Body of pancreas (tissue), 4 donors: Measurements from ENCODE around the gene GNAT3. TPM values are rescaled to one million over a fixed set of nuclear protein-coding genes. Genes with fewer than 3 reads are reported as not detected.

Experiments used
- ATAC-seq: fragments of 150-250 bp; one replicate; pipeline ENCODE4 v1.9.1; 2016
- DNase-seq, 4 donors: peaks; one replicate each; pipeline ENCODE4 v3.0.0-alpha.2; 2019
- H3K27ac ChIP-seq, 4 donors: fragments of 200-600 bp; sonication (generic); 1 replicate in 3 of 4; 2 replicates in 1 of 4; pipeline versions ENCODE4 v1.5.1 to v1.6.1; 2016 to 2019; ENCODE audit warnings: mild to moderate bottlenecking in 1 of 4, mixed read lengths in 1 of 4, moderate library complexity in 1 of 4
- H3K27me3 ChIP-seq, 2 donors: fragments of 200-600 bp; sonication (generic); one replicate each; pipeline ENCODE4 v1.6.0; 2016; ENCODE audit warnings: mild to moderate bottlenecking in 1 of 2
- H3K36me3 ChIP-seq, 2 donors: fragments of 200-600 bp; sonication (generic); replicated peaks in 1 of 2; 2 replicates each; pipeline ENCODE4 v1.5.1; 2016; ENCODE audit warnings: low read depth in 2 of 2; ENCODE audit not compliant: insufficient read depth in 1 of 2
- H3K4me1 ChIP-seq: fragments of 200-600 bp; sonication (generic); one replicate; pipeline ENCODE4 v1.6.0; 2016
- H3K4me3 ChIP-seq, 2 donors: fragments of 200-600 bp; sonication (generic); 1 replicate in 1 of 2; 2 replicates in 1 of 2; pipeline ENCODE4 v1.5.1; 2016 to 2019
- H3K9me3 ChIP-seq, 3 donors: fragments of 200-600 bp; sonication (generic); 1 replicate in 2 of 3; 2 replicates in 1 of 3; pipeline ENCODE4 v1.5.1; 2016
- CTCF ChIP-seq, 7 experiments: fragments of 450-650 bp in 4 of 7; fragments of 200-600 bp in 3 of 7; sonication (generic) in 3 of 7; IDR thresholded peaks; one replicate each; pipeline ENCODE4 v1.5.1; 2016 to 2019; ENCODE audit warnings: antibody characterized with exemption in 7 of 7
- POLR2A ChIP-seq, 3 donors: fragments of 450-650 bp; IDR thresholded peaks; one replicate each; pipeline ENCODE4 v1.6.1; 2016; ENCODE audit warnings: antibody characterized with exemption in 3 of 3, mild to moderate bottlenecking in 2 of 3
- WGBS, 2 donors: methylation state at CpG; one replicate each; pipeline ENCODE4 v1.1.5; 2017; 5-methylcytosine and 5-hydroxymethylcytosine counted together
- intact Hi-C: fragments of 100-400 bp; cut with DNase I; formaldehyde crosslinking; loops from one replicate; pipeline ENCODE4 v1.15.1; 2023
- total RNA-seq, 2 donors: library from RNA; depleted of rRNA; stranded (reverse); fragments of >200 nt; gene quantifications; one replicate each; pipeline ENCODE4 v1.1.0, GENCODE V29; 2016

Gene GNAT3
- total RNA-seq, 2 donors from 2014 or later, result 0.26 TPM; not detected in 1

DNA sequence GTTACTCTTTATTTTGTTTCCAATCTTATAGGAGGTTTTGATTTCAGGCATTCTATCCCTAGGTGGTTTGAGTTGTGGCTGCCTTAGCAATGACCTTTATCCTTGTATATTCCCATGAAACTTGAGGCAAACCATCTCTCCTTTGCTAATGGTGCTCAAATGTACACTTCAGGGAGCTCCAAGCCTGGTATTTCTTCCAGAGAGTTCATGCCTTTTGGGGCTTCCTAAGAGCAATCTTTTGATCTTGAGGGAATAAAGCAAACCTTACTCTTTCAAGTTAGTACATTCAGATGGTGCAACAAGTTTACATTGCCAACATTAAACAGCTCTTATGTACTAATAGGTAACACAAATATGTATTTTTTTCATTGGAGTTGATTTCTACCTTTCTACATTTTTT lies 3.4 kb upstream of the GNAT3 start:
- H3K36me3 ChIP-seq, result no peaks in the 10 kb centered on the region
- no peaks in the 10 kb centered on the region for H3K27me3 ChIP-seq
- H3K4me1 ChIP-seq, result peaks cover 15% of the 10 kb centered on the region
- no peak for DNase-seq
- H3K4me3 ChIP-seq, result no peak overlapping the region
- no peak overlapping the region for H3K27ac ChIP-seq
- no peaks in the 10 kb centered on the region for H3K9me3 ChIP-seq
- no peak for TF ChIP-seq CTCF (IDR thresholded peaks at IDR 0.05)
- no peak for TF ChIP-seq POLR2A (IDR thresholded peaks at IDR 0.05)
- intact Hi-C loops, result no loop called here
- ATAC-seq, result no peak

DNA sequence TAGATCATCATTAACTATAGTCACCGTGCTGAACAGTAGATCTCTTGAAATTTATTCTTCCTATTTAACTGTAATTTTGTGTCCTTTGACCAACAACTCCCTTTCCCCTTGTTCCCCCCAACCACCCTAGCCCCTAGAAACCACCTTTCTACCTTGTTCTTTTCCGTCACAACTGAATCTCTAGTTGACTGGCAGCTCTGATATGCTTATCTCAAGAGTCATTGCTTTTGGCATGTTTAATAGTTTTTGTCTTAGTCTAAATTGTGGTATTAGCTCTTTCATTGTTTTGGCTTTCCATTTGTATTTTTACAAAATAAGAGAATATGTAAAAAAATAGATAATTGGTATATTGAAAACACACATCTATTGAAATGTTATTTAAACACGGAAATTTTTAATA lies 1.8 kb downstream of the GNAT3 start:
- H3K27ac ChIP-seq, result no peak overlapping the region
- 65 to 74% methylated on average over 3 of the region's 3 CpGs for WGBS, 2 donors
- ATAC-seq, result no peak

GRCh38 chr7:80508440-80508839 lies 3.4 kb downstream of the GNAT3 start:
- Histone ChIP-seq H3K27ac (no peak overlapping the region), H3K27me3 (no peaks in the 10 kb centered on the region), H3K4me1 (no peaks in the 10 kb centered on the region), H3K4me3 (no peak overlapping the region), H3K9me3 (no peaks in the 10 kb centered on the region), H3K36me3 (no peaks in the 10 kb centered on the region)
- no peak for TF ChIP-seq POLR2A (IDR thresholded peaks at IDR 0.05)
- TF ChIP-seq CTCF (IDR thresholded peaks at IDR 0.05), result no peak
- DNase-seq (no peak), ATAC-seq (no peak)
- intact Hi-C loops, result no loop called here
- 82 to 85% methylated on average over 6 of the region's 6 CpGs for WGBS, 2 donors

More for the DNA sequence above, 1.8 kb downstream of the GNAT3 start:
- Histone ChIP-seq H3K27me3 (no peaks in the 10 kb centered on the region), H3K9me3 (no peaks in the 10 kb centered on the region), H3K36me3 (no peaks in the 10 kb centered on the region), H3K4me3 (no peak overlapping the region), H3K4me1 (no peaks in the 10 kb centered on the region)
- TF ChIP-seq POLR2A (IDR thresholded peaks at IDR 0.05), result no peak
- no peak for TF ChIP-seq CTCF (IDR thresholded peaks at IDR 0.05)
- intact Hi-C loops, result no loop called here
- no peak for DNase-seq

- no peaks in the 10 kb centered on the region for H3K36me3 ChIP-seq
- ATAC-seq (no peak), DNase-seq (no peak)
- no peak for TF ChIP-seq CTCF (IDR thresholded peaks at IDR 0.05)
- no peak for TF ChIP-seq POLR2A (IDR thresholded peaks at IDR 0.05)
- H3K4me3 ChIP-seq, result no peak overlapping the region
- 59 to 65% methylated on average over 7 of the region's 7 CpGs for WGBS, 2 donors
- H3K27me3 ChIP-seq, result no peaks in the 10 kb centered on the region
- no peak overlapping the region for H3K27ac ChIP-seq
- H3K9me3 ChIP-seq, result no peaks in the 10 kb centered on the region
- H3K4me1 ChIP-seq, result no peaks in the 10 kb centered on the region
- intact Hi-C loops, result no loop called here
Observed at GRCh38 chr7:80505900-80506500, 5.9 kb downstream of the GNAT3 start.

DNA sequence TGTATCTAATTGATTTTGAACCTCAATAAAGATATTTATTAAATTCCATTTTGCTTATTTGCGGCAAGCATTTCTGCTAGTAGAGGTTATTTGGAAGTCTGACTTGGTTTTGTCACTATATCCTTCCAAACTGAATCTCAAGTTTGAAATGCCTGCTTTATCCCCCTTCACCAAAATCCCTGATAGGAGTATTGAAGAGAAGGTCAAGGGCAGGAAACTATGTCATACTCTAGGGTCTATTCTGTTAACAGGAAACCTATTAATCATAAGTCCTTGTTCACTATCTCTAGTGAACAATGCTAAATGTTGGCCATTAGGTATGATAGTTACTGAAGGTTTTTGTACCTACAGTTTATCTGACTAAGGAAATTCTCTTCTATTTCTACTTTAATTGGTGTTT lies 11.5 kb downstream of the GNAT3 start:
- Histone ChIP-seq H3K36me3 (no peaks in the 10 kb centered on the region), H3K4me1 (peaks cover 6% of the 10 kb centered on the region), H3K27ac (no peak overlapping the region), H3K9me3 (no peaks in the 10 kb centered on the region), H3K27me3 (no peaks in the 10 kb centered on the region), H3K4me3 (no peak overlapping the region)
- DNase-seq, result no peak
- 96% methylated on average over 1 of the region's 1 CpG for WGBS, 2 donors
- TF ChIP-seq CTCF (IDR thresholded peaks at IDR 0.05), result no peak
- no peak for TF ChIP-seq POLR2A (IDR thresholded peaks at IDR 0.05)
- ATAC-seq, result no peak
- intact Hi-C loops, result no loop called here
